Measurements from ENCODE around the gene GMPR2.

Gene GMPR2

GRCh38 chr14:24255438-24255837, 22.7 kb downstream of the GMPR2 start:
- no peak for DNase-seq

GRCh38 chr14:24255931-24256711, 23.4 kb downstream of the GMPR2 start:
- DNase-seq, result no peak

GRCh38 chr14:24256960-24257359, 24.2 kb downstream of the GMPR2 start:
- no peak for DNase-seq

GRCh38 chr14:24258119-24258518, 25.4 kb downstream of the GMPR2 start:
- DNase-seq, result no peak

- no peak for DNase-seq
Observed at GRCh38 chr14:24258548-24259265, 26.0 kb downstream of the GMPR2 start.

- no peak for DNase-seq
Observed at GRCh38 chr14:24259282-24260025, 26.7 kb downstream of the GMPR2 start.

GRCh38 chr14:24260026-24260779, 27.5 kb downstream of the GMPR2 start:
- no peak for DNase-seq

GRCh38 chr14:24260780-24261157, 28.0 kb downstream of the GMPR2 start:
- DNase-seq, result no peak

GRCh38 chr14:24261256-24261968, 28.7 kb downstream of the GMPR2 start:
- no peak for DNase-seq

GRCh38 chr14:24261969-24262327, 29.2 kb downstream of the GMPR2 start:
- no peak for DNase-seq

GRCh38 chr14:24262821-24263733, 30.3 kb downstream of the GMPR2 start, which contains the start of gene TGM1:
TSS of gene TGM1 (minus strand) at chr14:24263177. CDS start at chr14:24262352, 825 bp downstream.
- no peak for DNase-seq

- no peak for DNase-seq
Observed at GRCh38 chr14:24263848-24264247, 31.1 kb downstream of the GMPR2 start.

GRCh38 chr14:24264298-24264697, 31.6 kb downstream of the GMPR2 start:
- no peak for DNase-seq

GRCh38 chr14:24266344-24267244, 33.9 kb downstream of the GMPR2 start:
- no peak for DNase-seq

GRCh38 chr14:24267516-24267915, 34.8 kb downstream of the GMPR2 start:
- DNase-seq, result no peak

GRCh38 chr14:24268225-24268624, 35.5 kb downstream of the GMPR2 start:
- DNase-seq, result no peak

- DNase-seq, result no peak
Observed at GRCh38 chr14:24269368-24269767, 36.6 kb downstream of the GMPR2 start.

- DNase-seq, result no peak
Observed at GRCh38 chr14:24269910-24270536, 37.3 kb downstream of the GMPR2 start.

- DNase-seq, result no peak
Observed at GRCh38 chr14:24270537-24271133, 37.9 kb downstream of the GMPR2 start.

All from CD4-positive, alpha-beta T cell treated with Interleukin-12 subunit alpha and Interleukin-12 subunit beta, for 1 hour (primary cell).